GM13976 (cell line): ENCODE data around the gene TBC1D2.

Source experiments
- DNase-seq: peaks from one replicate; pipeline ENCODE4 v3.0.0; 2012; ENCODE audit warnings: low spot score
- in situ Hi-C: fragments of 300-500 bp; cut with MboI; formaldehyde crosslinking; loops from one replicate; pipeline ENCODE4 v1.12.0; 2022; ENCODE audit warnings: low sequenced_read_pairs, mixed read lengths, inconsistent platforms; ENCODE audit not compliant: unreplicated experiment
- TF ChIP-seq, protein P1 (sequence below): IDR thresholded peaks from 2 replicates; pipeline ENCODE4 v1.5.1; 2012; ENCODE audit warnings: borderline replicate concordance, mild to moderate bottlenecking; ENCODE audit not compliant: insufficient read depth; ENCODE audit errors: extremely low read depth, missing control alignments, control extremely low read depth

Gene TBC1D2

DNA sequence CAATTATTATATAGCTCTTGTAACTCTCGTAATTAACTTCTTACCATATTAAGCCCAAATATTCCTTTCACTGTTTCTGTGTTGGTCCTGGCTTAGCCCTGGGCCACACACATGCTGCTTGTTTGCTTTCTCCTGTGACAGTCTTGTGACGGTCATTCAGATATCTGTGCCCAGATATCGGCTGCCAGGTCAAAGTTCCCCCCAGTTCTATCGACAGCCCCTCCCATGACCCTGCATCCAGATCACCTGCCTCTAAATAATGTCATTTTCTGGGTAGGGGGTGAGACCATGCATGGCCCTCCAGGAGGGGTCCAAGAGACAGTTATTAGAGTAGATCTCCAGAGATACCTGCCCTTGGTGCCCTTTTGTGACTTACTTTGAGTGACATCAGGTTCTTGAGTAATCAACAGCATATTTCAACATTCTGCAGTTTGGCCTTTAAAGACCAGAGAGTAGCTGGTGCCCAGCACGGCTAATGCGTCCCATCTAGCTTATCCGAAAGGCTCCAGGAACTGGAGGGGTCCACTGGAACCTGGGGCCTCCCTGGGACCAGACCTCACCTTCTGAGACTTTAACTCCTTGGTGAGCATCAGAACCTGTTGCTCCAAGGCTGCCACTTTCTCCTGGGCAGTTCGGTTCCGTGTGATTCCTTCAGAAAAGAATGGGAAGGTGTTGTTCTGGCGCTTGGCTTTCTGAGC, 26.9 kb downstream of the TBC1D2 start:
- no peak for DNase-seq
- TF ChIP-seq, protein P1, sequence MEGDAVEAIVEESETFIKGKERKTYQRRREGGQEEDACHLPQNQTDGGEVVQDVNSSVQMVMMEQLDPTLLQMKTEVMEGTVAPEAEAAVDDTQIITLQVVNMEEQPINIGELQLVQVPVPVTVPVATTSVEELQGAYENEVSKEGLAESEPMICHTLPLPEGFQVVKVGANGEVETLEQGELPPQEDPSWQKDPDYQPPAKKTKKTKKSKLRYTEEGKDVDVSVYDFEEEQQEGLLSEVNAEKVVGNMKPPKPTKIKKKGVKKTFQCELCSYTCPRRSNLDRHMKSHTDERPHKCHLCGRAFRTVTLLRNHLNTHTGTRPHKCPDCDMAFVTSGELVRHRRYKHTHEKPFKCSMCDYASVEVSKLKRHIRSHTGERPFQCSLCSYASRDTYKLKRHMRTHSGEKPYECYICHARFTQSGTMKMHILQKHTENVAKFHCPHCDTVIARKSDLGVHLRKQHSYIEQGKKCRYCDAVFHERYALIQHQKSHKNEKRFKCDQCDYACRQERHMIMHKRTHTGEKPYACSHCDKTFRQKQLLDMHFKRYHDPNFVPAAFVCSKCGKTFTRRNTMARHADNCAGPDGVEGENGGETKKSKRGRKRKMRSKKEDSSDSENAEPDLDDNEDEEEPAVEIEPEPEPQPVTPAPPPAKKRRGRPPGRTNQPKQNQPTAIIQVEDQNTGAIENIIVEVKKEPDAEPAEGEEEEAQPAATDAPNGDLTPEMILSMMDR, result no peak
- in situ Hi-C loops, result no loop called here

DNA sequence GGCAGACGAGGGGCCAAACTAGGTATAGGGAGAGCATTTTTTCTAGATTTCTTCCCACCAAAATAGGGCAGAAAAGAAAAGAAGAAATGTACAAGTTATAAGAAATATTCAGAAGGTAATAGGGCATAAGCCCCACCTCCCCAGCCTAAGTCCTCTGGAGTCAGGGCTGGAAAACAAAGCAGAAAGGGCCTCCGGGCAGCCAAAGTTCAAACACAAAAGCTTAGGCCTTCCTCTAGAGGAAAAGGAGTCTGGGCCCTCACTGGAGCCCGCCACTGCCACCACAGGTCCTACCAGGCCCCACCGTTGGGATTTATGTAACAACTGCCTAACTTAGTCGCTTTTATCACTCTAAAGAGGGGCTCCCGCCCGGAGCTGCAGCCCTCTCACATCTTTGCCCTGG, 27.6 kb downstream of the TBC1D2 start:
- TF ChIP-seq, protein P1, result no peak
- in situ Hi-C loops, result no loop called here
- no peak for DNase-seq

DNA sequence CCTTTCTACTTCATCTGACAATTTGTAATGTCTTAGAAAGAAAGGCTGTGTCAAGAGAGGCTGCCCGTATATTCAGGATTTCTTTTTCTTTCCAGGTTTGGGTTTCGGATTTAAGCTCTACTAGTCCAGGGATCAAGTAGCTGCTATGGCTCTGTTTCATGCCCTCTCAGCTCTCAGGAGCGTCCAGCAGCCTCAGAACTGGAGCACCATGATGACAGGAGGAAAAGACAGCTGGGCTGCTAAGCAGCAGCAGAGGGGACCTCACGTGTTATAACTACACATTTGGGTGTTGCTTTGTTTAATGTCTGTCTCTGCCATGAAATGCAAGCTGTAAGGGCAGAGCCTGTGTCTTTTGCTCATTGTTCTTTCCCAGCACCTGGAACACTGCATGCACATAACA, 28.5 kb downstream of the TBC1D2 start:
- in situ Hi-C loops, result no loop called here
- no peak for DNase-seq
- TF ChIP-seq, protein P1, result no peak

DNA sequence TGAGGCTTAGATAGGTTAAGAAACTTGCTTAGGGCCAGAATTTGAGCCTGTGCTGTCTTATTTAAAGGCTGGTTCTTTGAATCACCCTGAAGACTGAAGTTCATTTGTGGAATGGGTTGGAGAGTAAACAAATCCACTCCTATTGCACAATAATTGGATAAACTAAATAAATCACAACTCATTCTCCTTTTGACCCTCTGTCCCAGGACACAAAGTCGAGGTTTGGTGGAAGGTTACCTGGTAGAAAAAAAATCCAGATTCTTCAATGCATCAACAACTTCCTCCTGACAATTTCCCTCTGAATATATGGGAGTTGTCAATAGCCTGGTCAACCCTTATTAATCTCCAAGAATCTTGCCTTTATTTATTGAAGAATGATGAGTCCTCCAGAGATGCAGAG, 28.9 kb downstream of the TBC1D2 start:
- no peak for DNase-seq
- in situ Hi-C loops, result no loop called here
- TF ChIP-seq, protein P1, result no peak

DNA sequence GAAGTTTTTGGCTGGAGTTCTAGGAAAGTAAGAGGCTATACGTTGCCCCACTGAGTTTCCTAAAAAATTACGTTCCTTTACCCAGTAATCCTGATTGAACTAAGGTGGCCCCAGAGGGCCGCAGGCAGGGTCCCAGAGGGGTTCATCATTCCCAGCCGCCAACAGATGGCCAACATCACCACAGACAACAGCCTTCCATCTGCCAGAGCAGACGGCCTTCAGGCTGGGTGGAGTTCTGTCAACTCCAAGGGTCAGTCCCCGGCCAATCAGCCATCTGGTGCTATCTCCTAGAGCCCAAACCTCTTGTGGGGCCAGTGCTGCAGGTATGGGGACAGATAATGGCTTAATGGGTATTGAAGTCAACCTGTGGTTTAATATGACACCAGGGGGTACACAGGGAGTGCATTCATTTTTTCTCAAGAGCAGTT, 30.4 kb downstream of the TBC1D2 start:
- in situ Hi-C loops, result no loop called here
- TF ChIP-seq, protein P1, result no peak
- no peak for DNase-seq

DNA sequence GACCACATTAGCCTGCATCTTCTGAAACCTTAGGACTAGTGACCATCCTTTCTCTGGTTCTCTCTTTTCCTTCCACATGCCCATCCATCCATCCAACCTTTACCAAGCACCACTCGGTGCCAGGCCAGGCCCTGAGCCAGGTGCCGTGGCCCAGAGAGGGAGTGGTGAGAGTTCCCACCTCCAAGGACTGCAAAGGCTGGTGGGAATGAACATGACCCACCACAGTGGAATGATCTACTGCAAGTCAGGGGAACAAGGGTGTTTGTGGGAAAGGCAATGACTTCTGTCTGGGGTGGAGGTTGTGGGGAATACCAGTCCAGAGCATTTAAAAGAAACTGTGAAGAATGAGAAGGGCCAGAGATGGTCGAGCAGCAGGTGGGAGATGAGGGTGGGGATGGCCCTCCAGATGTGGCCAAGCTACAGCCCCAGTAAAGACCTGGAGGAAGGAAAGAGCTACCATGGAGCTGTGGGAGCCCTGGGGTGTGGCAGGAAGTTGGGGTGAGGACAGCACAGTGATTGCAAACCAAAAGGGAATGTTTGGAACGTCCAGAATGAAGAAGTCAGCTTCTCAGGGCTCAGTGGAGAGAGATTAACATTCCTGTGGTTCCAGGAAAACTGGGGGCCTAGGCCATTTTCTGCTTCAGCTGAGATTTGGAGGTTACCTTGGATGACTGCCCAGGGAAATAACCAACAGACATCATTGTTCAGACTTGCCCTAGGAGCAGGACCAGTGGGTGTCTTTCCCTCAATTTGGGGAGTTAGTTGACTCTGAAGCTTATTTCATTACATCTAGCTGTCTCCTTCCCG, 32.4 kb downstream of the TBC1D2 start:
- in situ Hi-C loops, result no loop called here
- DNase-seq, result no peak

More for the DNA sequence above, 32.4 kb downstream of the TBC1D2 start:
- TF ChIP-seq, protein P1, result no peak
